Measurements from ENCODE around the gene CDC5L. TPM values are rescaled to one million over a fixed set of nuclear protein-coding genes. Genes with fewer than 3 reads are reported as not detected.
"Not testable (repeated sequence)": the region's sequence is repeated elsewhere in the genome, so short reads cannot be mapped to it uniquely, and the experiment has no call there.

CDC5L gene
- total RNA-seq, 1 donor from 2014 or later: 23.1 TPM

- peaks cover 5% of the 10 kb centered on the region for H3K4me1 Mint-ChIP-seq (ENCODE audit: unreplicated experiment)
- H3K27ac Mint-ChIP-seq (ENCODE audit: unreplicated experiment): no peak overlapping the region
- H3K36me3 Mint-ChIP-seq (ENCODE audit: unreplicated experiment): no peaks in the 10 kb centered on the region
- TF ChIP-seq, protein P1, sequence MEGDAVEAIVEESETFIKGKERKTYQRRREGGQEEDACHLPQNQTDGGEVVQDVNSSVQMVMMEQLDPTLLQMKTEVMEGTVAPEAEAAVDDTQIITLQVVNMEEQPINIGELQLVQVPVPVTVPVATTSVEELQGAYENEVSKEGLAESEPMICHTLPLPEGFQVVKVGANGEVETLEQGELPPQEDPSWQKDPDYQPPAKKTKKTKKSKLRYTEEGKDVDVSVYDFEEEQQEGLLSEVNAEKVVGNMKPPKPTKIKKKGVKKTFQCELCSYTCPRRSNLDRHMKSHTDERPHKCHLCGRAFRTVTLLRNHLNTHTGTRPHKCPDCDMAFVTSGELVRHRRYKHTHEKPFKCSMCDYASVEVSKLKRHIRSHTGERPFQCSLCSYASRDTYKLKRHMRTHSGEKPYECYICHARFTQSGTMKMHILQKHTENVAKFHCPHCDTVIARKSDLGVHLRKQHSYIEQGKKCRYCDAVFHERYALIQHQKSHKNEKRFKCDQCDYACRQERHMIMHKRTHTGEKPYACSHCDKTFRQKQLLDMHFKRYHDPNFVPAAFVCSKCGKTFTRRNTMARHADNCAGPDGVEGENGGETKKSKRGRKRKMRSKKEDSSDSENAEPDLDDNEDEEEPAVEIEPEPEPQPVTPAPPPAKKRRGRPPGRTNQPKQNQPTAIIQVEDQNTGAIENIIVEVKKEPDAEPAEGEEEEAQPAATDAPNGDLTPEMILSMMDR (IDR thresholded peaks at IDR 0.05): no peak
- DNase-seq (ENCODE audit: extremely low spot score, unreplicated experiment): no peak
- H3K27me3 Mint-ChIP-seq (ENCODE audit: unreplicated experiment): peaks cover 53% of the 10 kb centered on the region
- no peaks in the 10 kb centered on the region for H3K9me3 Mint-ChIP-seq (ENCODE audit: unreplicated experiment)
- H3K4me3 Mint-ChIP-seq (ENCODE audit: unreplicated experiment): no peak overlapping the region
Observed at GRCh38 chr6:44341095-44341890, 46.2 kb upstream of the CDC5L start.

DNA sequence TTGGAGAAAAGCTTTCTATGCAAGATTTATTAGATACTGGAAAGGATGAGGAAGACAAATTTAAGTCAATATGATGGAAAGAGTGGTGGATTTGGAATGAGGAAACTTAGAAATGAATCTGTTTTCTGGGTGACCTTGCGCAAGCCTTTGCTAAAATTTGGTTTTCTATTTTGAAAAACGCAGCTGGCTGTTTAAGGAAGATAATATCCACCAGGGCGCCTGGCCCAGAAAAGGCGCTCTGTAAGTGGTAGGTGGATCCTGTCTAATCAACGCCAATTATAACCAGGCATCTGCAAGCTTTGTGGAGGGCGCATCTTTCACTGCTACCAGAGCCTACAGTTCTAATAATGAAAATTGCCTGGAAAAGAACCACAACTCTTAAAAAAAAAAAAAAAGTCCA, 45.5 kb upstream of the CDC5L start:
- TF ChIP-seq, protein P1 (IDR thresholded peaks at IDR 0.05): no peak
- no peak for DNase-seq (ENCODE audit: extremely low spot score, unreplicated experiment)
- Mint-ChIP-seq H3K36me3 (ENCODE audit: unreplicated experiment) (no peaks in the 10 kb centered on the region), H3K27ac (ENCODE audit: unreplicated experiment) (no peak overlapping the region), H3K4me3 (ENCODE audit: unreplicated experiment) (no peak overlapping the region), H3K9me3 (ENCODE audit: unreplicated experiment) (no peaks in the 10 kb centered on the region), H3K27me3 (ENCODE audit: unreplicated experiment) (peaks cover 47% of the 10 kb centered on the region), H3K4me1 (ENCODE audit: unreplicated experiment) (peaks cover 5% of the 10 kb centered on the region)

GRCh38 chr6:44342489-44342888, 45.0 kb upstream of the CDC5L start, which contains the start of gene SPATS1:
TSS of gene SPATS1 (plus strand) at chr6:44342650. CDS start at chr6:44343096, 446 bp downstream.
- Mint-ChIP-seq H3K9me3 (ENCODE audit: unreplicated experiment) (no peaks in the 10 kb centered on the region), H3K36me3 (ENCODE audit: unreplicated experiment) (no peaks in the 10 kb centered on the region), H3K4me3 (ENCODE audit: unreplicated experiment) (no peak within 1 kb of the TSS), H3K27me3 (ENCODE audit: unreplicated experiment) (peaks cover 47% of the 10 kb centered on the region), H3K4me1 (ENCODE audit: unreplicated experiment) (peaks cover 5% of the 10 kb centered on the region), H3K27ac (ENCODE audit: unreplicated experiment) (no peak within 1 kb of the TSS)
- TF ChIP-seq, protein P1 (IDR thresholded peaks at IDR 0.05): no peak
- DNase-seq (ENCODE audit: extremely low spot score, unreplicated experiment): no peak

DNA sequence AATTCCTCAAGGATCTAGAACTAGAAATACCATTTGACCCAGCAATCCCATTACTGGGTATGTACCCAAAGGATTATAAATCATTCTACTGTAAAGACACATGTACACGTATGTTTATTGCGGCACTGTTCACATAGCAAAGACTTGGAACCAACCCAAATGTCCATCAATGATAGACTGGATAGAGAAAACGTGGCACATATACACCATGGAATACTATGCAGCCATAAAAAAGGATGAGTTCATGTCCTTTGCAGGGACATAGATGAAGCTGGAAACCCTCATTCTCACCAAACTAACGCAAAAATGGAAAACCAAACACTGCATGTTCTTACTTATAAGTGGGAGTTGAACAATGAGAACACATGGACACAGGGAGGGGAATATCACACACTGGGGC, 40.7 kb upstream of the CDC5L start:
- peaks cover 54% of the 10 kb centered on the region for H3K27me3 Mint-ChIP-seq (ENCODE audit: unreplicated experiment)

DNA sequence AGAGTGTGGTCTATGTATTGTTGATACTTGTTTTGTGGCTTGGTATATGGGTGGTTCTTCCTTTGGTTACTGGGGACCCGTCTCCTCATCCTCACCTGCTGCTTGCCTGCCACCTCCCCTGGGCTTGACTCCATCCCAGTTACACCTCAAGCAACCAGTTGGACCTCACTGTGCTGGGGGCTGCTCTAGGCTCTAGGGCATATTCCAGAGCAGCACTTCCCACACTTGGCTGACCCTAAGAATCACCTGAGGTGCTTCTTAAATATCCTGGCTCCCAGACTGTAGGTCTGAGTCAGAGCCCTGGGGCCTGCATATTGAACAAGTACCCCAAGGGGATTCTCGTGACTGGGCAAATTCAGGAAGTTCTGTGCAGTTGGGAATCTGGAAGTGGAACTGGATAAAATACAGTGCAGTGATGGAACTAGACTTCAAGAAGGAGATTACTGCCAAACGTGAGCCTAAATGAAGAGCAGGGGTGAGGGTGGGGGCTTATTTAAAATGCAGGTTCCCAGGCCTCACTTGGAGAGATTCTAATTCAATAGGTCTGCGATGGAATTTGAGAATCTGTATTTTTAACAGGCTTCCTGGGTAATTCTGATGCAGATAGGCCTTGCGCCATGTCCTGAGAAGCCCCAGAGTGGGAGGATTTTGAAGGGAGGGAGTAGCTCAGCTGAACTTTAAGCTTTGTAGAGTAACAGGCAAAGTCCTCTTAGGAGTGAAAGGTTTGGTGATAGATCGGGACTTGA, 37.4 kb upstream of the CDC5L start:
- DNase-seq (ENCODE audit: extremely low spot score, unreplicated experiment): no peak
- Mint-ChIP-seq H3K36me3 (ENCODE audit: unreplicated experiment) (no peaks in the 10 kb centered on the region), H3K27ac (ENCODE audit: unreplicated experiment) (no peak overlapping the region), H3K4me1 (ENCODE audit: unreplicated experiment) (no peaks in the 10 kb centered on the region), H3K27me3 (ENCODE audit: unreplicated experiment) (peaks cover 32% of the 10 kb centered on the region), H3K9me3 (ENCODE audit: unreplicated experiment) (no peaks in the 10 kb centered on the region), H3K4me3 (ENCODE audit: unreplicated experiment) (no peak overlapping the region)
- TF ChIP-seq, protein P1 (IDR thresholded peaks at IDR 0.05): no peak

More for the DNA sequence above, 40.7 kb upstream of the CDC5L start:
- H3K4me3 Mint-ChIP-seq (ENCODE audit: unreplicated experiment); DNase-seq (ENCODE audit: extremely low spot score, unreplicated experiment); H3K27ac Mint-ChIP-seq (ENCODE audit: unreplicated experiment); H3K9me3 Mint-ChIP-seq (ENCODE audit: unreplicated experiment); H3K4me1 Mint-ChIP-seq (ENCODE audit: unreplicated experiment); H3K36me3 Mint-ChIP-seq (ENCODE audit: unreplicated experiment): not testable (repeated sequence)

GRCh38 chr6:44350650-44350994, 36.9 kb upstream of the CDC5L start:
- not testable (repeated sequence) for H3K9me3 Mint-ChIP-seq (ENCODE audit: unreplicated experiment); H3K4me3 Mint-ChIP-seq (ENCODE audit: unreplicated experiment); H3K36me3 Mint-ChIP-seq (ENCODE audit: unreplicated experiment); DNase-seq (ENCODE audit: extremely low spot score, unreplicated experiment); H3K4me1 Mint-ChIP-seq (ENCODE audit: unreplicated experiment); H3K27ac Mint-ChIP-seq (ENCODE audit: unreplicated experiment)
- peaks cover 32% of the 10 kb centered on the region for H3K27me3 Mint-ChIP-seq (ENCODE audit: unreplicated experiment)

Measured in osteocyte (in vitro differentiated cells).